Gastroesophageal sphincter (tissue), 4 donors: ENCODE data around the gene ANKS1B. TPM values are rescaled to one million over a fixed set of nuclear protein-coding genes. Genes with fewer than 3 reads are reported as not detected.

Experiments used
- ATAC-seq: fragments of 150-250 bp; one replicate; pipeline ENCODE4 v1.9.1; 2016; ENCODE audit warnings: mild to moderate bottlenecking, moderate library complexity
- H3K27ac ChIP-seq, 4 donors: fragments of 200-600 bp; sonication (generic) in 3 of 4; 1 replicate in 3 of 4; 2 replicates in 1 of 4; pipeline ENCODE4 v1.5.1; 2016 to 2019
- H3K27me3 ChIP-seq: fragments of 200-600 bp; sonication (generic); one replicate; pipeline ENCODE4 v1.5.1; 2019
- H3K36me3 ChIP-seq, 2 donors: fragments of 200-600 bp; sonication (generic); one replicate each; pipeline ENCODE4 v1.5.1; 2019; ENCODE audit warnings: control low read depth in 1 of 2
- H3K4me1 ChIP-seq, 3 donors: fragments of 200-600 bp; sonication (generic); 1 replicate in 2 of 3; 2 replicates in 1 of 3; pipeline ENCODE4 v1.5.1; 2016 to 2019; ENCODE audit warnings: control low read depth in 2 of 3
- H3K4me3 ChIP-seq, 2 donors: fragments of 200-600 bp; sonication (generic); one replicate each; pipeline ENCODE4 v1.5.1; 2019; ENCODE audit warnings: mild to moderate bottlenecking in 1 of 2, moderate library complexity in 1 of 2
- H3K9me3 ChIP-seq, 3 donors: fragments of 200-600 bp; sonication (generic); one replicate each; pipeline ENCODE4 v1.5.1; 2017 to 2019; ENCODE audit warnings: control low read depth in 2 of 3
- EP300 ChIP-seq: sonication (generic); formaldehyde crosslinking; IDR thresholded peaks from one replicate; pipeline ENCODE4 v1.6.1; 2017; ENCODE audit warnings: antibody characterized with exemption, mild to moderate bottlenecking
- POLR2A ChIP-seq, 2 donors: fragments of 450-650 bp; IDR thresholded peaks; one replicate each; pipeline ENCODE4 v1.6.1; 2017; ENCODE audit warnings: antibody characterized with exemption in 2 of 2, mild to moderate bottlenecking in 2 of 2, moderate library complexity in 1 of 2
- POLR2AphosphoS5 ChIP-seq: sonication (generic); formaldehyde crosslinking; IDR thresholded peaks from one replicate; pipeline ENCODE4 v1.6.1; 2017; ENCODE audit warnings: antibody characterized with exemption
- WGBS, 2 donors: methylation state at CpG; one replicate each; pipeline ENCODE4 v1.1.5; 2018; ENCODE audit warnings: low coverage in 1 of 2; 5-methylcytosine and 5-hydroxymethylcytosine counted together
- total RNA-seq, 4 donors: library from RNA; depleted of rRNA; stranded (reverse); fragments of >200 nt; gene quantifications; one replicate each; pipeline ENCODE4 v1.1.0, GENCODE V29; 2016
- TF ChIP-seq, protein P1 (sequence below), 4 experiments: fragments of 200-600 bp in 2 of 4; fragments of 450-650 bp in 2 of 4; sonication (generic) in 1 of 4; IDR thresholded peaks; one replicate each; pipeline ENCODE4 v1.5.1; 2017 to 2019; ENCODE audit warnings: antibody characterized with exemption in 4 of 4, mild to moderate bottlenecking in 2 of 4, moderate library complexity in 2 of 4

Gene ANKS1B
- total RNA-seq, 4 donors from 2014 or later, result 9.9 to 31.1 (median 21.4) TPM

DNA sequence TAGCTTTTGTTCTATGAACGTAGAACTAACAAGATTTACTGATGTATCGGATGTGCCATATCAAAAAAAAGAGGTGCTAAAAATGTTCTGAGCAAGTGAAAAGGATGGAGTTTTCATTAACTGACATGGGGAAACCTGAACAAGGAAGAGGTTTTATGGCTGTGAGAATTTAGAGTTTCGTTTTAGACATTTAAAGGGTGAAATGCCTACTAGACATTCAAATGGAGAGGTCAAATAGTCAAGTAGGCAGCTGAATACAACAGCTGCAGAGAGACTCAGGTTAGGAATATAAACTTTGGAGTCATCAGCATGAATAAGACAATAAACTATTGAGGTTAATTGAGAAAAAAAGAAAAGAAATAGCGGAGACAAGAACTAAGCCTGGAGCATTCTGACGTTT, 702.1 kb downstream of the ANKS1B start:
- no peaks in the 10 kb centered on the region for H3K4me1 ChIP-seq
- TF ChIP-seq POLR2A (IDR thresholded peaks at IDR 0.05) (no peak), EP300 (no peak), POLR2AphosphoS5 (no peak)
- TF ChIP-seq, protein P1, sequence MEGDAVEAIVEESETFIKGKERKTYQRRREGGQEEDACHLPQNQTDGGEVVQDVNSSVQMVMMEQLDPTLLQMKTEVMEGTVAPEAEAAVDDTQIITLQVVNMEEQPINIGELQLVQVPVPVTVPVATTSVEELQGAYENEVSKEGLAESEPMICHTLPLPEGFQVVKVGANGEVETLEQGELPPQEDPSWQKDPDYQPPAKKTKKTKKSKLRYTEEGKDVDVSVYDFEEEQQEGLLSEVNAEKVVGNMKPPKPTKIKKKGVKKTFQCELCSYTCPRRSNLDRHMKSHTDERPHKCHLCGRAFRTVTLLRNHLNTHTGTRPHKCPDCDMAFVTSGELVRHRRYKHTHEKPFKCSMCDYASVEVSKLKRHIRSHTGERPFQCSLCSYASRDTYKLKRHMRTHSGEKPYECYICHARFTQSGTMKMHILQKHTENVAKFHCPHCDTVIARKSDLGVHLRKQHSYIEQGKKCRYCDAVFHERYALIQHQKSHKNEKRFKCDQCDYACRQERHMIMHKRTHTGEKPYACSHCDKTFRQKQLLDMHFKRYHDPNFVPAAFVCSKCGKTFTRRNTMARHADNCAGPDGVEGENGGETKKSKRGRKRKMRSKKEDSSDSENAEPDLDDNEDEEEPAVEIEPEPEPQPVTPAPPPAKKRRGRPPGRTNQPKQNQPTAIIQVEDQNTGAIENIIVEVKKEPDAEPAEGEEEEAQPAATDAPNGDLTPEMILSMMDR (IDR thresholded peaks at IDR 0.05), result no peak
- no peak overlapping the region for H3K4me3 ChIP-seq
- no peaks in the 10 kb centered on the region for H3K9me3 ChIP-seq
- H3K27ac ChIP-seq, result no peak overlapping the region
- no peaks in the 10 kb centered on the region for H3K36me3 ChIP-seq
- no peaks in the 10 kb centered on the region for H3K27me3 ChIP-seq
- WGBS, 2 donors, result 69 to 78% methylated on average over 4 to 5 of the region's 5 CpGs
- no peak for ATAC-seq

DNA sequence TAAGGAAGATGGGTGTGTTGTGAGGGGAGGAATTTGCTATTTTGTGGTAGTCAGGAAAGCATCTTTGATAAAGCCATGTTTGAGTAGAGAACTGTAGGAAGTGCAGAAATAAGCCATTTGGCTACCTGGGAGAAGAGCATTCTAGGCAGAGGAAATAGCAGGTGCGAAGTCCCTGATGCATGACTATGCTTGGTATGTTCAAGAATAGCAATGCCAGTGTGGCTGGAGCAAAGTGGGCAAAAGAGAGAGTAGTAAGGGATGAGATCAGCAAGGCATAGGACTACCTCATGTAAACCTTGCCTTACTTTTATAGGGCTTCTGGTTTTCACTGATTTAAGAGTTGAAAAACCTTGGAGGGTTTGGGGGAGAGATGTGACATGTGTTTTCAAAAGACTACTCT, 702.6 kb downstream of the ANKS1B start:
- ATAC-seq, result no peak
- no peak overlapping the region for H3K4me3 ChIP-seq
- no peaks in the 10 kb centered on the region for H3K4me1 ChIP-seq
- TF ChIP-seq POLR2AphosphoS5 (no peak), EP300 (no peak), POLR2A (IDR thresholded peaks at IDR 0.05) (no peak)
- TF ChIP-seq, protein P1 (IDR thresholded peaks at IDR 0.05), result no peak
- no peaks in the 10 kb centered on the region for H3K36me3 ChIP-seq
- 83 to 100% methylated on average over 1 of the region's 1 CpG for WGBS, 2 donors
- no peaks in the 10 kb centered on the region for H3K9me3 ChIP-seq
- no peak overlapping the region for H3K27ac ChIP-seq
- H3K27me3 ChIP-seq, result no peaks in the 10 kb centered on the region

DNA sequence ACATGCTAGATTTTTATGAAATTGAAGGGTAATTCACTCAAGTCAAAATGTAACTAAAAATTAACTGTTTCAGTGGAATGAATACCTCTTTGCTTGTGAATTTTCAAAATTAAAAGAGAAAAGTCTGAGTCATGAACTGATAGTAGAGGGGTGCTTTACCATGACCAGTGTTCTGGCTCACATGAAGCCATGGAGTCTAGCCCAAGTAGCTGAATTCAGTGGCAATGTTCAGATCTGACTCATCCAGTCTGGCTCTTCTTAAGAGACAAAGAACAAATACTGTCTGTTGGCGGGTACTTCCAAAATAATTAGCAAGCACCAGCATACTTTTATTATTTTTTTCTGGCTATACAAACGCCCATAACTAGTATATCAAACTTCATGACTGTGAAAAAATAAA, 703.5 kb downstream of the ANKS1B start:
- TF ChIP-seq, protein P1 (IDR thresholded peaks at IDR 0.05), result no peak
- TF ChIP-seq EP300 (no peak), POLR2AphosphoS5 (no peak), POLR2A (IDR thresholded peaks at IDR 0.05) (no peak)
- 24 to 83% methylated on average over 2 of the region's 2 CpGs for WGBS, 2 donors

DNA sequence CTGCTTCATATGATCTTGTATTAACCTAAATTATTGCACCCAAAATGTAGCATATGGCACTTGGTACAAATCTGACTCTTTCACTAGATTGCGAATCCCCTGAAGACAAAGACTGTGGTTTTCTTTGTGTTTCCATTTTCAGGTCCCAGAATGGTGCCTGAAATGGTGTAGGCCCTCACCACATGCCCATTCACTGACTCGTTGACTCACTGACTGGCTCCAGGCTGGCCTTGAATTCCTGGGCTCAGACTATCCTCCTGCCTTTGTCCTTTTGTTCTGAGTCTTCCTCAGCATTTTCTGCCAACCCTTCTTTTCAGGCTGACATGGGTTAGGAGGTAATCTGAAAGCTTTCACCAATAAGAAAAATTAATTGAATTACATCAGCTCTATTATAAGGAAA, 705.8 kb downstream of the ANKS1B start:
- Histone ChIP-seq H3K36me3 (no peaks in the 10 kb centered on the region), H3K27me3 (no peaks in the 10 kb centered on the region), H3K4me3 (no peak overlapping the region), H3K4me1 (no peaks in the 10 kb centered on the region), H3K9me3 (no peaks in the 10 kb centered on the region), H3K27ac (no peak overlapping the region)
- WGBS, 2 donors, result 67 to 73% methylated on average over 2 of the region's 2 CpGs
- ATAC-seq, result no peak
- TF ChIP-seq, protein P1 (IDR thresholded peaks at IDR 0.05), result no peak
- TF ChIP-seq POLR2A (IDR thresholded peaks at IDR 0.05) (no peak), EP300 (no peak), POLR2AphosphoS5 (no peak)

More for the DNA sequence above, 703.5 kb downstream of the ANKS1B start:
- no peak overlapping the region for H3K4me3 ChIP-seq
- H3K36me3 ChIP-seq, result no peaks in the 10 kb centered on the region
- H3K27ac ChIP-seq, result no peak overlapping the region
- no peaks in the 10 kb centered on the region for H3K9me3 ChIP-seq
- H3K4me1 ChIP-seq, result no peaks in the 10 kb centered on the region
- ATAC-seq, result no peak
- no peaks in the 10 kb centered on the region for H3K27me3 ChIP-seq

DNA sequence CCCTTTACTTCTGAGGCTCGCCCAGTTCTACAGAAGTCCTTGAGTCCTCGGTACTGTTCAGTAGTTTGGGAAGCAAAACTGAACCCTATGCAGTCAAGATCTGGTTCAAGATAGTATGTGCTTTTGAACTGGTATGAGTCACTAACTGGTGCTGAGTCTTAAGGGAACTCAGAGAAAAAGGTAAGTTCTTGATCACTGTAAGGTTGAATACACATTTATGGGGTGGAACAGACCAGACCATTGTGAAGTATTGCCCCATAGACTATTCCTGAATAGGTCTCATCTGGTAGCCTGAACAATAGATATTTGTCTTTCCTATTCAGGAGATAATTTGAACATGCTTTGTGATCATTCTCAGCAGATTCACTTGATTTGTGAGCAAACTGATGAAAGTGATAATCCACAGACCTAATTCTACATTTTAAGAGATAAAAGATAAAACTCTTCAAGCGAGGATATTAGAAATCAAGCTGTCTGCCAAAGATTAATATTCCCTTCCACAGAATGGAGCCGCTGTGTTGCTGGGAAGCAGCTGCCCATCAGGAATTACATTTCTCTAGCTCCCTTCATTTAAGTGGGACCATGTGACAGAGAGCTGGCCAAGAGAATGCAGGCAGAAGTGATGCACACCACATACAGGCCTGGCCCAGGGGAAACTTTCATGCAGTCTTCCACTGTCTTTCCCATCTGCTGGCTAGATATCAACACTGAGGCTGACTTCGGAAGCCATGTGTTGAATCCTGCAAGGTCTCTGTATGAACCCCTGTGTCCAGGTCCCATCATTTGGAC, 707.0 kb downstream of the ANKS1B start:
- TF ChIP-seq POLR2A (IDR thresholded peaks at IDR 0.05), result no peak
- no peak for TF ChIP-seq POLR2AphosphoS5
- TF ChIP-seq, protein P1 (IDR thresholded peaks at IDR 0.05), result no peak
- TF ChIP-seq EP300, result no peak
- no peak for ATAC-seq
- 79 to 93% methylated on average over 3 to 5 of the region's 5 CpGs for WGBS, 2 donors
- H3K27ac ChIP-seq, result no peak overlapping the region
- no peaks in the 10 kb centered on the region for H3K4me1 ChIP-seq
- no peaks in the 10 kb centered on the region for H3K9me3 ChIP-seq
- H3K4me3 ChIP-seq, result no peak overlapping the region
- no peaks in the 10 kb centered on the region for H3K36me3 ChIP-seq
- H3K27me3 ChIP-seq, result no peaks in the 10 kb centered on the region
